ENCODE data around the gene GCGR. TPM values are rescaled to one million over a fixed set of nuclear protein-coding genes. Genes with fewer than 3 reads are reported as not detected.

The GCGR gene
- not detected in 2 replicates for total RNA-seq

DNA sequence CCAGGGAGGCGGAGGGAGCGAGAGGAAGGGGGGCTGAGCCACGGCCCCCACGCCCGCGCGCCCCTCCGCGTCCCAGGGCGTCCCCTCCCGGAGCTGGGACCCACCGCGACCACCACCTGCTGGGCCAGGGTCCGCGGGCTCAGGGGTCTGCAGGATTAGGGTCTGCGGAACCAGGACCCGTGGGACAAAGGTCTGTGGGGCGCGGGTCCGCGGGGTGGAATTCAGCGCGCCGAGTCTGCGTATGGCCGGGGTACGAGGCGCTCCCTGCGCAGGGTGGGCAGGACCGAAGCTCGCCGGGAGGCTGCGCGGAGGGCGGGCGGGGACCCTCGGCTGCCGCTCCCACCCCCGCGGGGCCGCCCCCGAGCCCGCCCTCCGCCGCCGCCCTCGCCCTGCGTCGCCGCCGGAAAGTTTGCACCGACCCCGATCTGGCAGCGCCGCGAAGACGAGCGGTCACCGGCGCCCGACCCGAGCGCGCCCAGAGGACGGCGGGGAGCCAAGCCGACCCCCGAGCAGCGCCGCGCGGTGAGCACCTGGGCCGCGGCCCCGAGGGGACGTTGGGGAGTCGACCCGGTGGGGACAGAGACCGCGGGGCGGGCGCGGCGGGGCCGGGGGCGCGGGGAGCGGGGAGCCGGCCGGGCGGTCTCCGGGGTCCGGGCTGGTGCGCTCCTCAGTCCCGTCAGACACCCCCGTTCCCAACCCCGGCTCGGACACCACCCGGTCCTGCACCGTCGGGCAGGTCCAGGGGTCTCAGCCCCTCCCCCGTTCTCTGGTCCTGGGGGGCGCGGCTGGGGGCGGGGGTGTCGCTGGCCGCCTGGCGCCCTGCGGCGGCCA, at the start of gene GCGR:
Gene GCGR (plus strand): TSS at position 423 of the 831 bp plus-strand sequence. CDS start 4,869 bp downstream, outside the sequence.

DNA sequence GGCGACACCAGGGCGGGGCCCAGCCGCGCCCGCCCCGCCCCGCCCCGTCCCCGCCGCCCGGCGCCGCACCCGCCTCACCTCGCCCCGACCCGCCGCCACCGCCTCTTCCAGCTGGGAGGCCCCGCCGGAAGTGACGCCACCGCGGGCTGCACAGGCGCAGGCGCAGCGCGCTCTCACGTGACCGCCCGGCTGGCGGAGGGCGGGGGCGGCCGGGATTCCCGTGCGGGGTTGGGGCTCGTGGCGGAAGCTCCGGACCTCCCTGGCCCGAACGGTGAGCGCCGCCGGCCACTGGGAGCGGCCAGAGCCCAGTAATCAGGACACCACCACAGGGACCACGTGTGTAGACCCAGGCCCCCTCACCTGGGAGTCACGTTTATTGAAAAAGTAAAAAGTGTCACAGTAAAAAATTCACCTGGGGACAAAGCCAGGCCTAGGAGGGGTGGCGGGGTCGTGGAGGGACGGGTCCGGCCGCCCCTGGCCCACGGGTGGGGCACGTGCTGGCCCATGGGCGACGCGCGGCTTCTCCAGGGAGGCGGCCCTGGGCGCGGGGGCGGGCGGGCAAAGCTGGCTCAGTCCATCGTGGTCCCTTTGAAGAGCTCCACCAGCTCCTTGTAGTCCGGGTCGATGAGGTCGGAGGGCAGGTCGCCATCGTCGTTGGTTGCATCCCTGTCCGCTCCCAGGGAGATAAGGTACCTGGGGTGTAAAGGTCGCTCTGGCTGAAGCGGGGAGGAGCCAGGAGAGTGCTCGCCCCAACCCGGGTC, 29.4 kb downstream of the GCGR start, which contains the start of gene MCRIP1:
Gene MCRIP1 (minus strand): TSS at position 132 of the 761 bp plus-strand sequence. CDS start 8,785 bp downstream, outside the sequence.

DNA sequence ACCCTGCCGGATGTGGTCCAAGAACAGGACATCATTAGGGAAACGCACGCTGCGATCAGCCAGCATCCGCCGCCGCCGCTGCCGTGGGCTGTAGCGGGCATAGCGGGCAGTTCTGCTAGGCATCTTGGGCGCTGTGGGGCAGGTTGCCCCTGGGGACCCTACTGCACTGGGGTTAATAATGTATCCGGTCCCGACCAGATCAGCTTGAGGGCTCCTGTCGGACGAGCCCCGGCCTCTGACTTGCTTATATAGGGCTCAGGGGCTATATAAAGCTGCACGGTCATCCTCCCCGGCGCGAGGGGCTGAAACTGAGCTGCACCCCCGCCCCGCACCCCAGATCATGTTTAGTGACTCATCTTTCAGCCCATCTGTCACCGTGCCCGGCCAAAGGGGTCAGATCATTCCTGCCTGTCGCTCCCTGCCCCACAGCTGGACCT, 30.9 kb downstream of the GCGR start, which contains the start of gene PPP1R27:
Gene PPP1R27 (minus strand): TSS at position 220 of the 437 bp plus-strand sequence. CDS start 97 bp downstream, at position 123.

DNA sequence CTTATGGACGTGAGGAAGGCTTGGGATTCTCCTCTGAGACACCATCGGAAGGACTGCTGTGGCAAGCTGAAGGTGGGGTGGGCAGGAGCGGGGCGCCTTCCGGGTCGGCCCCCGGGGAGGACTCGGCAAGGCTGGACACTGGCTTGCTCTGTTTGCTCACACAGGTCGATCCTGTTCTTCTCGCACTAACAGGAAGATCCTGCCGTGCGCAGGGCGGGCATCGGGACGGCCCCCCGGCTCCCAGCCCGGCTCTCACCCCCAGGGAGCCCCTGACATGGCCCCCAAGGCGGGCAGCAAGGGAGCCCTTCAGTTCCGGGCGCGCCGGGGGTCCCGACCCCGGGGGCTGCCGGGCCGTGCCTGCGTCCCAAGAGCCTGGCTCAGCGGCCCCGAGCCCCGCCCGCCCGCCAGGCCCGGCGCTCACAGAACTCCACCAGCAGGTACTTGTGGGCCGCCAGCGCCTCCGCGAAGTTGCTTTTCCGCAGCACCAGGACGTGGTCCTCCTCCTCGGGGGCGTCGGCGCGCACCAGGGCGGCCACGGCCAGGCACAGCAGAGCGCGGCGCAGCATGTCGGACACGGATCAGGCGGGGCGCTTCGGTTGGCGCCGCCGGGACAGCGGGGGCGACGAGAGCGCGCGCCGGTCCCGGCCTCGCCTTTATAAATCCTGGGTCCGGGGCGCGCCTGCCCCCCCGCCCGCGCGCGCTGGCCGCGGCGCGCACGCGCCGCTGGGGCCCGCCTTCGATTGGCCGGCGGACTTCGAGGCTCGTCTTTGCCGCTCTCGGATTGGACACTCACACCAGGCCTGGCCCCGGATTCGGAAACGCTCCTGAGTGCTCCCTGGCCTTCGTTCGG, 56.2 kb downstream of the GCGR start, which contains the start of gene P4HB:
Gene P4HB (minus strand): TSS at position 630 of the 850 bp plus-strand sequence. CDS start 64 bp downstream, at position 566.

Other genes starting within 250 kb of the GCGR start
- 67.3 and 72.5 TPM in 2 replicates for gene NPLOC4, start 167.0 kb upstream of the GCGR start, total RNA-seq
- gene TSPAN10, start 167.0 kb upstream of the GCGR start, total RNA-seq, result 0.81 and 1.1 TPM in 2 replicates
- gene PDE6G, start 147.6 kb upstream of the GCGR start, total RNA-seq, result not detected in 2 replicates
- gene OXLD1, start 137.5 kb upstream of the GCGR start, total RNA-seq, result 24.6 and 37.7 TPM in 2 replicates
- gene CCDC137, start 137.4 kb upstream of the GCGR start, total RNA-seq, result 5.3 and 9.4 TPM in 2 replicates
- gene ARL16, start 120.4 kb upstream of the GCGR start, total RNA-seq, result 25.1 and 42.8 TPM in 2 replicates
- 78.3 and 91.3 TPM in 2 replicates for gene HGS, start 120.1 kb upstream of the GCGR start, total RNA-seq
- gene MRPL12, start 100.8 kb upstream of the GCGR start, total RNA-seq, result 5.2 and 6.3 TPM in 2 replicates
- 7.0 and 10.8 TPM in 2 replicates for gene SLC25A10, start 91.9 kb upstream of the GCGR start, total RNA-seq
- 124 and 145 TPM in 2 replicates for gene MCRIP1, start 29.1 kb downstream of the GCGR start, total RNA-seq
- gene PPP1R27, start 30.9 kb downstream of the GCGR start, total RNA-seq, result not detected in 2 replicates
- 1,018 and 1,063 TPM in 2 replicates for gene P4HB, start 56.4 kb downstream of the GCGR start, total RNA-seq
- gene ARHGDIA, start 67.2 kb downstream of the GCGR start, total RNA-seq, result 110 and 179 TPM in 2 replicates
- gene ALYREF, start 87.4 kb downstream of the GCGR start, total RNA-seq, result 109 and 156 TPM in 2 replicates
- 201 and 265 TPM in 2 replicates for gene ANAPC11, start 87.6 kb downstream of the GCGR start, total RNA-seq
- gene NPB, start 98.1 kb downstream of the GCGR start, total RNA-seq, result 0.37 and 0.40 TPM in 2 replicates
- 55.0 and 60.2 TPM in 2 replicates for gene PCYT2, start 107.2 kb downstream of the GCGR start, total RNA-seq
- gene SIRT7, start 114.0 kb downstream of the GCGR start, total RNA-seq, result 14.6 and 18.5 TPM in 2 replicates
- gene MAFG, start 123.6 kb downstream of the GCGR start, total RNA-seq, result 17.0 and 17.3 TPM in 2 replicates
- gene PYCR1, start 133.2 kb downstream of the GCGR start, total RNA-seq, result 54.8 and 61.3 TPM in 2 replicates
- gene MYADML2, start 143.1 kb downstream of the GCGR start, total RNA-seq, result under 0.01 TPM in 1 of 2 replicates, not detected in the other
- gene NOTUM, start 157.0 kb downstream of the GCGR start, total RNA-seq, result under 0.01 TPM in 1 of 2 replicates, not detected in the other
- 26.6 and 28.8 TPM in 2 replicates for gene ASPSCR1, start 173.5 kb downstream of the GCGR start, total RNA-seq
- 26.2 and 35.1 TPM in 2 replicates for gene CENPX, start 218.7 kb downstream of the GCGR start, total RNA-seq
- gene LRRC45, start 219.2 kb downstream of the GCGR start, total RNA-seq, result 12.0 and 17.8 TPM in 2 replicates
- gene RAC3, start 227.5 kb downstream of the GCGR start, total RNA-seq, result 4.4 and 4.8 TPM in 2 replicates
- 38.7 and 43.1 TPM in 2 replicates for gene DCXR, start 233.5 kb downstream of the GCGR start, total RNA-seq
- 23.5 and 26.9 TPM in 2 replicates for gene RFNG, start 247.7 kb downstream of the GCGR start, total RNA-seq
- 76.9 and 97.9 TPM in 2 replicates for gene GPS1, start 247.7 kb downstream of the GCGR start, total RNA-seq